Mesenteric fat pad (tissue), 1 donor: ENCODE results near the gene ADGRV1. TPM values are rescaled to one million over a fixed set of nuclear protein-coding genes. Genes with fewer than 3 reads are reported as not detected.

Experiments used
- DNase-seq: peaks from one replicate; pipeline ENCODE4 v3.0.0-alpha.2; 2020; ENCODE audit warnings: low spot score
- long read RNA-seq: library from polyadenylated mRNA; unstranded; transcript quantifications from one replicate; pipeline ENCODE4 v2.0.0, GENCODE V29; 2020
- total RNA-seq: library from RNA; stranded (reverse); fragmentation: NEBNext Ultra II Directional; extraction: Animal tissue kit (Norgen Biotek cat#: 25700); gene quantifications from one replicate; pipeline ENCODE4 v1.2.1, GENCODE V29; 2021
- donor health status: DM: yes; HTN: yes; CAD: no.

The ADGRV1 gene, protein sequence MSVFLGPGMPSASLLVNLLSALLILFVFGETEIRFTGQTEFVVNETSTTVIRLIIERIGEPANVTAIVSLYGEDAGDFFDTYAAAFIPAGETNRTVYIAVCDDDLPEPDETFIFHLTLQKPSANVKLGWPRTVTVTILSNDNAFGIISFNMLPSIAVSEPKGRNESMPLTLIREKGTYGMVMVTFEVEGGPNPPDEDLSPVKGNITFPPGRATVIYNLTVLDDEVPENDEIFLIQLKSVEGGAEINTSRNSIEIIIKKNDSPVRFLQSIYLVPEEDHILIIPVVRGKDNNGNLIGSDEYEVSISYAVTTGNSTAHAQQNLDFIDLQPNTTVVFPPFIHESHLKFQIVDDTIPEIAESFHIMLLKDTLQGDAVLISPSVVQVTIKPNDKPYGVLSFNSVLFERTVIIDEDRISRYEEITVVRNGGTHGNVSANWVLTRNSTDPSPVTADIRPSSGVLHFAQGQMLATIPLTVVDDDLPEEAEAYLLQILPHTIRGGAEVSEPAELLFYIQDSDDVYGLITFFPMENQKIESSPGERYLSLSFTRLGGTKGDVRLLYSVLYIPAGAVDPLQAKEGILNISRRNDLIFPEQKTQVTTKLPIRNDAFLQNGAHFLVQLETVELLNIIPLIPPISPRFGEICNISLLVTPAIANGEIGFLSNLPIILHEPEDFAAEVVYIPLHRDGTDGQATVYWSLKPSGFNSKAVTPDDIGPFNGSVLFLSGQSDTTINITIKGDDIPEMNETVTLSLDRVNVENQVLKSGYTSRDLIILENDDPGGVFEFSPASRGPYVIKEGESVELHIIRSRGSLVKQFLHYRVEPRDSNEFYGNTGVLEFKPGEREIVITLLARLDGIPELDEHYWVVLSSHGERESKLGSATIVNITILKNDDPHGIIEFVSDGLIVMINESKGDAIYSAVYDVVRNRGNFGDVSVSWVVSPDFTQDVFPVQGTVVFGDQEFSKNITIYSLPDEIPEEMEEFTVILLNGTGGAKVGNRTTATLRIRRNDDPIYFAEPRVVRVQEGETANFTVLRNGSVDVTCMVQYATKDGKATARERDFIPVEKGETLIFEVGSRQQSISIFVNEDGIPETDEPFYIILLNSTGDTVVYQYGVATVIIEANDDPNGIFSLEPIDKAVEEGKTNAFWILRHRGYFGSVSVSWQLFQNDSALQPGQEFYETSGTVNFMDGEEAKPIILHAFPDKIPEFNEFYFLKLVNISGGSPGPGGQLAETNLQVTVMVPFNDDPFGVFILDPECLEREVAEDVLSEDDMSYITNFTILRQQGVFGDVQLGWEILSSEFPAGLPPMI (N-terminal part only)
- total RNA-seq, result 0.16 TPM
- long read RNA-seq, result 0 reads

DNA sequence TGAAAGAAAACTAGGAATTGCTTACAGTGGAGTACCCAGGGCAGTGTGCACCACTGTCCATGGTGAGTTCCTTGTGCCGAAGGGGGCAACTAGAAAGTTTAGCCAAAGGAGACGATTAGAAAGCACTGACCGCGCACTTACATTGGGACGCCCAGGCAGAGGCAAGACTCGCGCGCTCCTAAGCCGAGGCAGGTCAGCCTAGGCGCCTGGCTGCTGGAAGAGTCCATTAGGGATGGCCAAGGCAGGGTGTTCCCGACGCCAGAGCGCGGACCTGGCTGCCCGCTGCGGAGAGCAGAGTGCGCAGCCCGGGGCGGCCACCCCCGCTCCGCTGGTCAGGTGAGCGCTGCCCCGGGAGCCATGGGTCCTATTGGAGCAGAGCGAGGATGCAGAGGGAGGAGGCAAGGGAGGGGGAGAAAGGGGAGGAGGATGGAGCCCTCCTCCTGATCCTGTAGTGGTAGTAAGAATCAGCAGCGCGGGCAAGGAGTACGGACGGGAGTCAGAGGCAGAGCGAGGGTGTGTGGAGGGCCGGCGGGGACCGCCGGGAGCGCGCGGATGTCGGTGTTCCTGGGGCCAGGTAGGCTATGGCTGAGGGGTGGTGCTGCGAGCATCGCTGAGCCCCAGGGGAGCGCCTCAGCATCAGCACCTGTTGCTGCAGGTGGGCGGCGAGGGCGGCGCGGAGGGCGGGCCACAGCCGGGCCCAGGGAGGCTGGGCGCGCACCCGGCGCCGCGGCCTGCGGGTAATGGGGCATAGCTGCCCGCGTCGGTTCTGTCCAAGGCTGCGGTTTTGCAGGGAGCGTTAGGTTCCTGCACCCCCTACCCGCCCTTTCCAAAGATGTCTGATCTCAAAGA is at the start of gene ADGRV1:
Gene ADGRV1 (plus strand): TSS at position 454 of the 849 bp plus-strand sequence. CDS start 99 bp downstream, at position 553.
- no peak for DNase-seq

DNA sequence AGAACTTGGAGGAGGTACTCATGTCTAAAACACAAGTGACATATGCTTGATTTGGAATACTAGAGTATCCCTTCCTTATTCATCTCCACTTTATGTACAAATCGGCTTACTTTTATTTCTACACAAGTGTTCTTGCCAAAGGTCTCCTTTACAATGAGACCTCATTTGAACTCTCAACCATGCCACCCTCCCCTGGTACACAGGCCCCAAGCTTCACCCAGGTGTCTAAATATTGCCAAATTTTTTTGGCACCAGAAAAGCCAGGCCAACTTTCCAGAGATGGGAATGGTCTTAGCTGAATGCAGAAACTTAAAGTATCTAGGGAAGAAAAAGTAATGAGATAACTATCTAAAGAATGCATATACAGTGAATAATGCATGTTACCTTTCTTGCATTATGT is 48.2 kb upstream of the ADGRV1 start:
- DNase-seq, result no peak

DNA sequence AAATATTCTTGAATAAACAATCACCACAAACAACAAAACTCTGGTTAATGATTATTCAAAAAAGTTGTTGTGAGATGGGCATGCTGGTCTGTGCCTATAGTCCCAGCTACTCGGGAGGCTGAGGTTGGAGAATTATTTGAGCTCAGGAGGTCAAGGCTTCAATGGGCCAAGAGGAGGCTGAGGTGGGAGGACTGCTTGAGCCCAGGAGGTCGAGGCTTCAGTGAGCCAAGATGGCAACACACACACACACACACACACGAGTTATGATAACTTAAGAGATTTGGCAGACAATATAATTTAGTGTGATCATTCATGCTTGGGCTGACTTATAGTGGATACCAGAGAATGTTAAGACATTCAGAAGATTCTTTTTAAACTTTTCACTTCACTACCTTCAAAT is 44.1 kb upstream of the ADGRV1 start:
- DNase-seq, result no peak

DNA sequence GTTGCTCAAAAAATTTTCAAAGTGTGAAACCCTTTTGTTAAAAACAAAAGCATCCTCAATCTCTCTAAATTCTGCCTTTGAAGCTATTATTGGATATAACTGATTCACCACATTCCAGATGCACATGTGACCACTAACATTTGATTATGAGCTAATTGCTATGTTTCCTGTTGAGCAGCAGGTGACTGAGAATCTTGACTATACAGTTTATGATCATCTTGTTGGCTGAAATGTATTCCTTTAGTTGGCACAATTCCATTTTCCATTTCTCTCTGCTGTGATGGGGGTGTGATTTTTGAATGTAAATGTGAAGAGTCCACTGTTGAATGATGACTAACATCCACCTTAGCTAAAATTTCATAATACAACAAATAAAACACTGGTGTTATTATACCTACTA is 39.9 kb upstream of the ADGRV1 start:
- DNase-seq, result no peak

DNA sequence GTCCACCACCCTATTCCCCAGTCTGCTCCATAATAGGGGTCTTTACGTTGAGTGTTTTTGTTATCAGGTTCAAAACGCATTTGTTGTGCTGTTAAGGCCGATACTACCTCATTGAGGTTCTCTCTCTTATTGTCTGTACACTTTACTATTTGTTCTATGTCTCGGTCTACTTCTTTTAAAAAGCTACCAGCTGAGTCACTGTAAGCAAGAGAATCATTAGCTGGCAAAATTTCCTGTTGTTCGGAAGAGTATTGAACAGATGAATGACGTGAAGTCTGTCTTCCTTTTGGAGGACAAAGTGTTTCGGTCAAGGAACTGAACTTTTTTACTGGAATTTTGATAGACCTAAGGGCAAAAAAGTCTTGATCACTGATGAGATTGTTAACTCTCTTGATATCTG is 39.5 kb upstream of the ADGRV1 start:
- no peak for DNase-seq

GRCh38 chr5:90528601-90529193 is 29.9 kb upstream of the ADGRV1 start:
- DNase-seq, result no peak

- peak; percentile 99 for DNase-seq
Measured at GRCh38 chr5:90529194-90529938, 29.2 kb upstream of the ADGRV1 start, which contains the start of gene LYSMD3. Gene LYSMD3 (minus strand): TSS chr5:90529584. CDS start chr5:90525289, 4,295 bp downstream.

GRCh38 chr5:90529939-90530677 is 28.5 kb upstream of the ADGRV1 start:
- DNase-seq, result no peak

- no peak for DNase-seq
Measured at GRCh38 chr5:90530736-90531487, 27.7 kb upstream of the ADGRV1 start.

- no peak for DNase-seq
Measured at GRCh38 chr5:90533794-90534193, 24.8 kb upstream of the ADGRV1 start.

DNA sequence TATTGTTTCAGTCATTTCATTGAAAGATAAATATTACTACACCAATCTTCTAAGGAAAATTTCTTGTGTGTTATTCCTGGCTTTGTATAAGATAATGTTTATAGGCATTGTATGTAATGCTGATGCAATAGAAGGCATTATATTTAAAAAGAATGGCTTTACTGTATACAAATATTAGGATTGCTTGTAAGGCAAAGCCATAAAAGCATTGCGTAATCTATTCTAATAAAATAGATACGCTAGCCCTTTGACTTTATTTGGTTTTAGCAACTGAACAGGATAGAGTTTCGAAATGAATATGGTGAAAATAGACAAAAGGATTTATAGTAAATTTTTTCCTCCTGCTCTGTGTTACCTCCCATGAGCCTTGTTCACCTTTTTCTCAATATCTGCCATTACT is 23.7 kb upstream of the ADGRV1 start:
- no peak for DNase-seq

GRCh38 chr5:90542827-90543519 is 15.6 kb upstream of the ADGRV1 start:
- DNase-seq, result no peak

DNA sequence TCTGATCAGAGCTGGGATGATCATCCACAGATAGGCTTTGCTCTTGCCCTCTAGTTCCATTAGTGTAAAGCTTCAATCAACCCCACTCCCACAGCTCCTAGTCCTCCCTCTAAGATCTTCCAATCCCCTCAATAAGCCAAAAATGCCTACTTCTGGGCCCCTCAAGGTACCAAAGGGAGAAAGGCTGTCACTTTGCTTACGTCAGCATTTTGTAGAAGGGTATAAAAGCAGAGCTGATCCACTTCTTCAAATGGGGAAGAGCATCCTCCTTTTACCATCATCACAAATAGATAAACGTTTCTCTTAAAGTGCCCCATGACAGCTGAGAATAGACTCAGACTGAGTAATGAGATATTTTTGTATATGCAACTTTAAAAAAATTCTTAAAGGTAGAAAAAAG is 13.1 kb upstream of the ADGRV1 start:
- no peak for DNase-seq

- DNase-seq, result no peak
Measured at GRCh38 chr5:90546216-90546837, 12.3 kb upstream of the ADGRV1 start.

DNA sequence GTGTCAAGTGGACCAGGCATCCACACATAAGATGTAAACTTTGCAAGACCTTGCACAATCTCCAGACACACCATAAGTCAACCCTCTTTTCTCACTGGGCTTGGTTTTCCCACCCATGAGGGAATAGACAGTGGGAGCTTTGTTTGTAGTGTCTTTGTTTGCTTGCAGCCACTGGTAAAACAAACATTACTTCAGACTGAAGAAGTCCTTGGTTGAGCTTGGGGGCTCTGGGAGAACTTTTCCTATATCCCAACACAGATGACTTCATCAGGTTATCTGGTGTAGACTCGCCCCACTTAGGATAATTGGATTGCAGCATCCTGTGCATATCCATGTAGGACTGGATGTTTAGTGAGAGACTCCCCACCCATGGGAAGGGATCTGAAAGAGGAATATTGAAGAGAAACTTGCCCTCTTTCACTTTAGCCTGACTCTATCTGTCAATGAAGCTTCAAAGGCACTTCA is 11.5 kb upstream of the ADGRV1 start:
- DNase-seq, result no peak

DNA sequence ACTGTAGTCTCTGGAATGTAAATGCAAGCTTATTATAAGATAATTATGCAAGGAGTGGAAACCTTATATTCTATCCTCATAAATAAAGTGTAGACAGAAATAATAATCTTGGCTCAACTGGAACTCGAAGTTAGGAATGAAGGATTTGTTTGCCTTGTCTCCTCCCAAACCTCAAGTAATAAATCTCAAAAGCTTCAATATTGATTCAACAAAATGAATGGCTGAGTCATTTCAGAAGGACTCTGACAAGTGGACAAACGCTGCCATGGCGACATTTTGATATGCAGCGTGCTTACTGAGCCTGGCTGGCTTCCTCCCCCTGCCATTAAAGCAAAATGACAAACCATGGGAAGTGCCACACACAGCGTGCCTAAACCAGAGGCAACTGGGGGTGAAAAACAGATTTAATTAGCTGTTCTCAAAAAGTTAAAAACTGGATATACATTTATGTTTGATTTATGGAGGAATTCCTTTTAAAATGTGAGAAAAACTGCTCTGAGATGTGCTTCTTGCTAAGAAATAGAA is 10.5 kb upstream of the ADGRV1 start:
- DNase-seq, result no peak
